Hindlimb muscle (tissue), 1 donor: ENCODE measurements around the gene HS6ST1. TPM values are rescaled to one million over a fixed set of nuclear protein-coding genes. Genes with fewer than 3 reads are reported as not detected.

Source experiments
- DNase-seq: peaks from one replicate; pipeline ENCODE4 v3.0.0-alpha.2; 2013
- polyA plus RNA-seq: library from polyadenylated mRNA; unstranded; fragments of 120-200 nt; gene quantifications from one replicate; pipeline ENCODE4 v1.2.1, GENCODE V29; 2013; ENCODE audit not compliant: insufficient read length

The HS6ST1 gene
- polyA plus RNA-seq, 1 donor, result 26.8 TPM

DNA sequence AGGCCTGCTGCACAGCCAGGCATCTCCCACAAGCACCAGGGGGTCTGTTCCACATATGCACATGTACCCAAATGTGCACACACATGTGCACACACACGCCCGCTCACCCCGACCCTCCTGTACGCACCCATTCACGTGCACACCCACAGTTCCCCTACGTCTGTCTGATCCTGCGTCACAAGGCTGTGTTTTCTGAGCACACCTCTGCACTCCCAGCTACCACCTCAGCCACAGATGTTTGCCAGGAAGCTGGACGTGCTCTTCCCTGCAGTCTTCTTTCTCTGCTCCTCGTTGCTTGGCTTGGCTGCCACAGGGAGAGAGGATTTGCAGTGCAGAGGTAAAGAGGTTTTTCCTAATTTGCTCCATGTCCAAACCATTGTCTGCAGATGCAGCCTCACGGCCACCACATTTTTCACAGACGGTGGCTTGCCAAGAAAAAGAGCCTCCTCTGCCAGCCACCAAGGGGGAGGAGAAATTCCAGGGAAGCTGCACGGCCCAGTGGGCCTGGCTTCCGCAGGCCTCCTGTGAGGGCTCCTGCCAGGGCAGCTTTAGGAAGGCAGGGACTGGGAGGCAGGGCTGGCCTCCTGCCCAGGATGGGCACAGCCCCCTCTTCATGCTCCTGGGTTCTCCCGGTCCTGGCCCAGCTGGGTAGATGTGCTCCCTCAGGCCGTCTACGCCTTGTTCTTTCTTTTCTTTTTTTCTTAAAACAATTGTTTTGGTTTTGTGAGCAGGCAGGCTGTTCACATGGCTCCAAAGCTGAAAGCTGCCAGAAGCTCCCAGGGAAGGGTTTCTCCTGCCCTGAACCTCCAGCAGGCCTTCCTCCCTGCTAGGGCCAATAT, 29.3 kb upstream of the HS6ST1 start:
- peak; percentile 78 for DNase-seq

DNA sequence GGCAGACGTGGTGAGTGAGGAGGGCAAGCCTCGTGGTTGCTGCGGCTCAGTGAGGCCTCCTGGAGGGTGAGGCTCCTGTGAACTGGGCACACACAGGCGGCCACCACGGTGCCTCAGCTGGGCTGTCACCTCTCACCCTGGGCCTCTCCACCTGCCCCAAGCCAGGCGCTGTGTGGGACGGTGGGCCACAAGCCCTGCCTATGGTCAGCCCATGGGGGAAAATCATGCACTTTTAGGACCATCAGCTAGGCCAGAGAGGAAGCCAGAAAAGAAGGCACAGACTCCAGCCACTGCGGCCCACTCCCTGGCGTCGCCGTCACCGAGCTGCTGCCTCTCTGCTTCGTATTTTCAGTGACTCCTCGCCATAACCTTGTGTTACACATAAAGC, 28.5 kb upstream of the HS6ST1 start:
- DNase-seq, result no peak

DNA sequence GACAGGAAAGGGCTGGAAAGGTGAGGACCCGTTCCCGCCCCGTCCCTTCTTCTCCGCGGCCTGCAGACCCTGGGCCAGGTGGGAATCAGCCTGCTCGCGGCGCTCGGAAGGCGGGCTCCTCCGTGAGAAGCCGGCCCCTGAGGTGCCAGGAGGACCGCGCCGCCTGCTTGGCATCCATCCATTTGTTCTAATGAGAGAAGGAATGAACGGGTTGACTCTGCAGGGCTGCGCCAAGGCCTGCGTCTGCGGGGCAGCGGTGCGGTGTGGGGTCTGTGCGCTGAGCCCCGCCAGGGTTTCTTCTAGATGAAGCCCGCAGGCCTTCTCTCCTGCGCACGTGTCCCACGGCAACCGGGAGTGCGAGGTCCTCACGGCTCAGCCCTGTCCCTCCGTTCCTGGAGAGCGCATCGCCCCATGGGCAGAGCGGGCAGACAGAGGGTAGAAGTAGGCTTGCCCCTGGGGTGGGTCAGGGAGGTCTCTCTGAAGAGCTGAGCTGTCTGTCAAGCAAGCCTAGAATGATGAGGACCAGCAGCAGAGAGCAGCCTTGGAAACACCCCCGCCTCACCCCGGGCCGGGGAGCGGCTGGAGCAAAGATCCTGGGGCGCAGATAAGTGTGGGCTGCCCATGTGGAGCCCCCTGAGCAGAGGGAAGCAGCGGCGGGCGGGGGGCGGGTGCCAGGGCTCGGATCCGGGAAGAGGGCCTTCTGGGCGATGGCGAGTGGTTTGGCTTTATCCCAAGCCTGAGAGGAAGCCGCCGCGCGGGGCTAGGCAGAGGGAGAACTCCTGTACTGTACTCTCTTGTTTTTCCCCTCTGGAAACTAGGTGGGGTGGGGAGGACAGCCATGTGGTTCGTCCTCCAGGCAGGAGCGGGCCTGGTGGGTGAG, 27.9 kb upstream of the HS6ST1 start:
- no peak for DNase-seq

DNA sequence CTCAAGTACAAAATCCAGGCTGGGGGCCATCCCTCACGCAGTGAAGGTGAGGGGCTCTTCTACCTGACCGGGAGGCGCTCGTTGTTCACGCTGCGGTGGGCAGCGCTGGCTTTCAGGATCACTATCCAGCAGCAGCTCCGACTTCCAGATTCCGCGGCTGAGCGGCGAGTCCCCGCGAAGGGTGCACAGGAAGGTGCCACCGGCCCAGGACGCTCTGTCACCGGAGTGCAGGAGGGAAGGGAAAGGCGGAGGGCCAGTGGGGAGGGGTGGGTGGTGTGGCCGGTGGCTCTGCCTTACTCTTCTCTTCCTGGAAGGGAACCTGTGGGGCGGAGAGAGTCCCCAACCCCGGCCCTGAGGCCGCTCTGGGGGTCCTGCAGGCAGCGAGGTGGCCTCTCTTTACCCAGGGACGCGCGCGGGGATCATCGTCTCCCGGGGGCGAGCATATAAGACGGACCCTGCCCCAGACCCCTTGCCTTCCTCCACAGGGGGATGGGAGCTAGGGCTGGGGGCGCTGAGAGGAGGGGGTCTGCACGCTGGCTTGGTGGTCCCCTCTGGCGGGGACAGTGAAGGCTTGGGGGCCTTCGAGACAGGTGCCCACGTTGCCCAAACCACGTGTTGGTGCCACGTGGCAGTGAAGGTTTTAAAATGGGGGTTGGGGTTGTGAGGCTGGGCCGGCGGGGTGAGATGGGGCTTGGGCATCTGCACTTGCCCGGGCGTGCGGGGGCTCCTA, 26.9 kb upstream of the HS6ST1 start:
- no peak for DNase-seq

DNA sequence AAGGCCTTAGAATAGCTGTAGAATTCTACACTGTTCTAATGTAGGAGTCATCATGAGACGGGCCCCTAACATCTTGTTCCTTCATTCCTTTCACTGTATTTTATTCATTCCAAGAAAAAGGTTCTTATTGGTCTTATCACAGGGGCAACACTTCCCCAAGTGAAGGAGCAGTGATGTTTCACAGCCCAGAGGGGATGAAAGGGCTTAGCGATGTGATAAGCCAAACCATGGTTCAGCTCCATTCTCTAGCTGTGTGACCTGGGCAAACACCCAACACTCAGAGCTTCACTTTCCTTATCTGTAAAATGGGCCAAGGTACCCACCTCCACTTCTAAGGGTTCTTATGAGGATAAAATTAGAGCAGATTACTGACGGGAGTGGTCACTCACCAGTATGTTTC, 25.4 kb upstream of the HS6ST1 start:
- DNase-seq, result no peak

DNA sequence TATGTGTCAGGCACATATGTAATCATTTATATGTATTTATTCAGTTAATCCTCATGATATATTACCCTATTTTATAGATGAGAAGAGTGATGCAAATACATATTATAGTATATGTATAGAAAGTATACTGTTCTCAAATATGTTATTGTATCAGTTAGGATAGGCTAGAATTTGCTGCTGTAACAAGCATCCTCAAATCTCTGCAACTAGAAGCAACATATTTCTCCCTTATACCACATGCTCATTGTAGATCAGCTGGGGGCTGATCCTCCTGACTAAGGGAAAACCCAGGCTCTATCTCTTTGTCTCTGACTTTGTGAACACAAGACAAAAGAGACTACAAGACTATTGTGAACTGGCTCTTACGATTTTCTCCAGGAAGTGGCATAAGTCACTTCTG, 24.8 kb upstream of the HS6ST1 start:
- no peak for DNase-seq

DNA sequence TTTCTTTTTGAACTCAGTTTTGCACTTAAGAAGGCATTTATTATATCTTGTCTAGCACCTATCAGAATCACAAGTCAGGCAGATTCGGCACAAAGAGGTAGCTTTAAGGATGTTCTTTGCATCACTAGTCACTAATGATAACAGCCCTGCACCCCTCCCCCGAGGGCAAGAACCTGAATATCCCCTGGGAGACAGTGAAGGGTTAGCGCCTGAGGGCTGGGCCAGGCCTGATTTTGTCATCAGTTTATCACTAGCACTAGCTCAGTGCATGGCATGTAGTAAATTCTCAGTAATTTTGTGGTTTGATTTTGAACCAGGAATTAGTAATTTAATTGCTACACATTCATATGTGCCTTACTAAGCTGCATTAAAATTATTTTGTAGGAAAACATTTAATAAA, 23.9 kb upstream of the HS6ST1 start:
- DNase-seq, result no peak

DNA sequence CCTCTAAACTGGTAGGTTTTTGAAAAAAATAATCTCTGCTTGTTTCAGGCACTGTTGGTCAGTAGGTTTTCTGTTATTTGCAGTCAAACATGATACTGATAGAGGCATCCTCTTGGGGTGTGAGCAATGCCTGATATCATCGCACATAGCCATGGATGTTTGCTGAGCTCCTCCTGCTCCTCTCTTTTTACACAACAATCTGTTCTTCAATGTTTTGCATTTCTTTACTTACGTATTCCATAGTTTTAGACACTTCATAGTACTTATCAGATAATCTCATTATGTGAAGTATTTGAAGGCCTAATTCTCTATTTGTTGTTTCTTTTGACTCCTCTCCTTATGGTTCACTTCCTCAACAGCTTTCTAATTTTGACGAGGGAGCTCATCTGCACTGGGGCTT, 23.0 kb upstream of the HS6ST1 start:
- DNase-seq, result no peak

DNA sequence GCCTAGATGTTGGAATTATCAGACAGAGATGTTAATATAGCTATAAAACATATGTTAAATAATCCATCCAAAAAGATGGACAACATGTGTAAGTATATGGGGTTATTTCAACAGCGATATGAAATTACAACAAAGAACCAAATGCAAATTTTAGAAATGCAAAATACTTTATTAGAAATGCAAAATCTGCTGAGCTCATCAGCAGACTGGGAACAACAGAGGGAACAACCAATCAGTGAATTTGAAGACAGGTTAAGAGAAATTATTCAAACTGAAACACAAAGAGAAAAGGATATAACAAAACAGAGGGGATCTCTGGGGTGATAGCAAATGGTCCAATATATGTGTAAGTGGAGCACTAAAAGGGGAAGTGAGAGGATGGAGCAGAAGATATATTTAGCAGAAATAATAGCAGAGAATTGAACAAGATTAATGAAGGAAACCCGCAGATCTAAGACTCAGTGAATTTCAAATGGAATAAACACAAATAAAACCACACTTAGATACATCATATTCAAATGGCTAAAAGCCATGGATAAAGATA, 13.5 kb upstream of the HS6ST1 start:
- no peak for DNase-seq

DNA sequence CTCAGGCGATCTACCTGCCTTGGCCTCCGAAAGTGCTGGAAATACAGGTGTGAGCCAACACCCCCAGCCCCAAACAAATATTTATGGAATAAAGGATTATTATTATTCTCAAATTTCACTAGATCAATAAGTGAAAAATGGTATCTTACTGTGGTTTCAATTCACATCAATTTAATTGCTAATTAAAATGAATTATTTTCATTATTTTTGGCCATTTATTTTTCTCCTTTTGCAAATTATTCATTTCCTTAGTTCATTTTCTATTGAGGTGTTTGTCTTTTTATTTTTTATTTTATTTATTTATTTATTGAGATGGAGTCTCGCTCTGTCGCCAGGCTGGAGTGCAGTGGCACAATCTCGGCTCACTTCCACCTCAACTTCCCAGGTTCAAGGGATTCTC, 11.9 kb upstream of the HS6ST1 start:
- no peak for DNase-seq

DNA sequence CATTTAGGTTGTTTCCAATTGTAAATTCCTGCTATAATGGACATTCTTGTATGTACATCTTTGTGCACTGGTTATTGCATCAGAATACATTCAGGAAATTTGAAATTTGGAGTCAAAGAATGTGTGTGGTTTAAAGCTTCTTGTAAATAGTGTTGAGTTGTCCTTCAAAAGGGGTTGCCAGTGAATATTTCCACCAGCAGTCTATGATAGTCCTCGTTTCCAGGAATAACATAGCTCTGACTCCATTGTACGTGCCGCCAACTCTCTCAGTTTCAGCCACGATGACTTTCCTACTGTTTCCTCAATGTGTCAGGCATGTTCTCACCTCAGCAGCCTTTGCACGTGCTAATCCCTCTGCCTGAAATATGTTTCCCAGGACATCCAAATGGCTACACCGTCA, 10.9 kb upstream of the HS6ST1 start:
- no peak for DNase-seq

DNA sequence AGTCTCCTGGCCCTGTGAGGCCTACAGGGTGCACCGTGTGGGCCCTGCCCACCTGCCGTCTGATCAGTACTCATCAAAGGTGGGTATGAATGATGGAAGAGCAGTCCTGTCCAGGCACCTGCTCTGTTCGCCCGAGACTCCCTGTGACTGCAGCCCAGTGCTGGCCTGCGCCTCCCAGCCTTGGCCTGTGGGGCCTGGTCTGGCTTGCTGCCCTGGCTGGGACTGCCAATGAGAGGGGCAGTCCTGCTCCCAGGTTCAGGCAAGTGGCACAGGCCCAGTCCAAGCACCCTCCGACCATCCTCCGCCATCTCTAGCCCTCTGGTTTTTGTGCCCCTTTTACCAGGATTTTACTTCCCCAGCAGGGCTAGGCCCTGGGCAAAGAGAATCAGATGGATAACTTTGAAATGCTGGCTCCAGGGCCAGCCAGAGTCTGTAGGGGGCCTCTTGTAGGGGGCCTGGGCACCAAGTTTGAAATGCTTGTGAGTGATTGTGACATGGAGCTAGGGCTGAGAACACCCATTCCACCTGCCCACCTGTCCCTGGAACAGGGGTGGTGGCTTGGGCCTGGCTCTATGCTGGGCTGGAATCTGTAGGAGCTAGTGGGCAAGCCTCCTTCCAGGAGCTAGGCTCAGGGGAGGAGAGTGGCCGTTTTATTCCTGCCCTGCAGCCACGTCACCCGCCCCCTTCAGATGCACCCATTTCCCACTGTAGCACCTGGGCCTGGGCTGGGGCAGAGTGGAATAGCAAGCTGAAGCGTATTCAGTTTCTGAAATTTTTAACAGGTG, 8.7 kb upstream of the HS6ST1 start:
- DNase-seq, result no peak

DNA sequence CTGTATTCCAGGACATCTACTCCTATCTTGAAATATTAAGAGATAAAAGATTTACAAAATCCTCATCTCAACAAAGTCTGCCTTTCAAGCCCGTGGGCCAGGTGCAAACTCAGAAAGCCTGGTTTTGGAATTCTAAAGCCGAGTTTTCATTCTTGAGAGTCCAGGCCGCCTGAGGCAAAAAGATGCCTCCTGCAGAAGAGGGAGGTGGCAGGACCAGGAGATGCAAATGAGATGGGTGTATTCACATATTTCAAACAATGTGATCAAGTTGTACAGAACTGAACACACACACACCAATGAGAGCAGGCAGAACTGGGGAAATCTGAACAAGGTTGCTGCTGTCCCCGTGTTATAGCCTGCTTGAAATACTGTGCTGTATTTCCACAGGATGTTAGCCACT, 7.7 kb upstream of the HS6ST1 start:
- no peak for DNase-seq

DNA sequence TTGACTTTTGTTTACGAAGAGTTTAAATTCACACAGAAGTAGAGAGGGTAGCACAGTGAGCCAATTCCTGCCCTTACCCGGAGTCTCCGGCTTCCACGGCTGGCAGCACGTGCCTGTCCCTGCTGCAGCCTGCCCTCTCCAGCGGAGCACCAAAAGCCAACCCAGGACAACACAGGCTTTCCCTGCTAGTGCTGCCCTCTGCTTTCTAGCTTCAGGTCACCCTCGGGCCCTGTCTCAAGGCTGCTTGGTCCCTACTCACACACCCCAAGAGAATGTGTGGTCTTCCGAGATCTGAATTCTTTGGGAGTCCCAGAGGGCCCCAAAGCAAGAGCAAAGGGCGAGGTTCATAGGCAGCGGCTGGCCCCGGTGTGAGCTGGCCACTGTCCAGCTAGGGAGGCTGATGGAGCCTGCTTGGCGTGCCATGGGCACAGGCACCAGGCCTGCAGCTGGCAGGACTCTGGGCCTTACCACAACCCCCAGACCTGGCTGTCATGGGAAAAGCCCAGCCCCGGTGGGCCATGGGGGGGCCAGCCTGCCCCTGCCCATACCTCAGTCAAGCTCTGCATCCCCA, 7.0 kb upstream of the HS6ST1 start:
- no peak for DNase-seq

DNA sequence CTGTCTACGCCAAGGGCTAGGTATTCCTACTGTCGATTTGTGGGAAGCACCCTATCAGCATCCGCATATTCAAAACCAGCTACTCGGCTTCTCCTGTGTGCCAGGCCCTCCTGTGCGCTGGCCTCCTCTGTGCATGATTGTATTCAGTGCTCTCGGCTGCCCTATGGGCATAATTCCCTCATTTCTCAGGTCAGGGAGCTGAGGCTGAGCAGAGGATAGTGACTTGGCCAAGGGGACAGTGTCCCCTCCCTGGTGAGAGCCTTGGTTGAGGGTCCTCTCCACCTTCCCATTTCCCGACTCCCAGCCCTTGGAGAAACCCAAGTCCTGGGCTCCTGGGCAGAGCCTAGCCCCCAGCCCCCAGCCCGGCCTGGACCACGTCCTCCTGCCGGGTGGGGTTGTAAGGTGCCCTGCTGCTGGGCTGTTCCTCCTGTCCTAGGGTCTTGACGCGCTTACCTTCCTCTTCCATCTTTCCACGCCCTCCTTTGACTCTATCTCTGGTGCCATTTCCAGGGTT, 6.3 kb upstream of the HS6ST1 start:
- no peak for DNase-seq

DNA sequence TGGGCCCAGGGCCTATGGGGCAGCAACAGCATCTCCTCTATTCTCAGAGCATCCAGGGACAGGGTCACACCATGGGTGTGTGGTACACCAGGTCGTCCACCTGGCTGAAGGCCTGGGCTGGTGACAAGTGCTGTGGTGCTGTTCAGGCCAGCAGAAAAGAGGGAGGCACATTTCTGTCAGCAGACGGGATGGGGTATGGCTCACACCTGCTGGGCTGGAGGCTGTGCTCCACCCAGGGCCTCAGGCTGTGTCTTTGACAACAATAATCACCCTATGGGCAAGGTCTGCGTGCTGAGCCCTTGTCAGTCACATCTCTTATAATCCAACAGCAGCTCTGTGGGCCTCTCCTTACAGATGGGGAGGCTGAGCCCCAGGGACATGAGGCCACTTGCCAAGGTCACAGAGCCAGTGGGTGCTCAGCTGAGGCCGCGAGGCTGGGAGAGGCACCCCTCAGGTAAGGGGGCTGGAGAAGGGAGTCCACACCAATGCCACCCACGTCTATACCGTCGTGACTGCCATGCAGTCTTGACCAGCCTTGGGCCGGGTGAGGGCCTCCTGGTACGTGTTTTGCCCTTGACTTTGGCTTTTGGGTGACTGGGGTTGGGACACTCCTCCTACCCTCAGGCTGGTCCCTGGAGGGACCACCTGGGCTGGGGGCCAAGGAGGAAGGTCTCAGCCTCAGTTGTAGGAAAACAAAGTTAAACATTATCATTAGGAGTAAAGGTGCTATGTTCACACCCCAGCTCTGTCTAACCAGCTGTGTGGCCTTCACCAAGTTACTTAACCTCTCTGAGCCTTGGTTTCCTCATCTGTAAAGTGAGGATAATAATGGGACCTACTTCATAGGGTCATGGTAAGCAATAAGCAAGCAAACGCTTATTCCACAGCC, 5.6 kb upstream of the HS6ST1 start:
- no peak for DNase-seq

DNA sequence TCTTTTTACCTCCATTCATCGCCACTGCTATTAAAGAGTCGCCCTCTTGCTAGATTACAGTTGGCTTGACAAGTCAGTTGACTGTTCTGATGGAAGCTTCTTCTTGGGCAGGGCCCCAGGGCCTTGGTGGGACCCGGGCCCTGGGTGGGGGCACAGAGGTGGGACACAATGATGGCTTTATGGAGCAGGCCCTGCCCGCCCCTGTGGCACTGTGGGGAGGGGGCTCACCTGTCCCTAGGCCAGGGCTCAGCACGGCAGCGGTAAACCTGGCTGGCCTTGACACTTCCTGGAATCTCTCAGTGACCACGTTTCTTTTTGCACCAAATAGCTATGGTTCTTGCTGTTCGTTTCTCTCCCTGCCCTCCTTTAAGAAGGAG, 4.9 kb upstream of the HS6ST1 start:
- no peak for DNase-seq

DNA sequence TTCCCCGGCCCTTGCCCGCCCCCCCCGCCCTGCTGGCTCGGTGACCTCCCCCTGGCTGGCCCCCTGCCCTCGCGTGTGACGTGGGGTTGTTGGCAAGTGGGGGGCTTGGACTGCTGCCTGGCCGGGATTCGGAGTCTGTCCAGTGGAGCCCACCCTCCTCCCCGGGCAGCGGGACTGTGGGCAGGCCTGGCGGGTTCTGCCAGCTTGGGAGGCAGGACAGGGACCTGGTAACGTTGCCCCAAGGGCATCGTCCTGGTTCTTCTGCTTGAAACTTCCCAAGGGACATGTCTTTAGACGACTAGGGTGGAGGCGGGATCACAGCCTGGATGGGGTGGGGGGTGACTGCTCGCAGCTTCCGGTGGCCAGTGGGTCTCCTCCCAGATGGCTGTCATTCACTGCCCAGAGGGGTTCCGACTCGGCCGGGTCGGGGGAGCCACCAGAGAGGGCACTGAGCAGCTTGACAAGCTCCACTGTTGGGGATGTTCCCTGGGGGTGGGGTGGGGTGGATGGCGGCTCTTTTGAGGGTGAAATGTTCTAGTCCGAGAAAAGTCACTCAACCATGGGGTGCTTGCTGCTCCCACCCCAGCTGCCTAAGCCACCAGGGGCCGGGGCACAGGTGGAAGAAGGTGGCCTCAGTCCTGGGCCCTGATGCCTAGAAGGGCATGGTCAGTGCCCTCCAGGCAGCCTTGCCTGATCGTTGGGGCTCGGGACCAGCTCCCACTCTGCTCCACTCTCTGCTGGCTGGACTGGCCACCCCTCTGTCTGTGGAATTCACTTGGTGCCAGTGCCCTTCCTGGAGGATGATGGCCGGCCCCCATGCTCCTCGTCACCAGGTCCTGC, 4.3 kb upstream of the HS6ST1 start:
- no peak for DNase-seq
